HEK293T (cell line): ENCODE data around the gene SPATA13.
A peak's percentile ranks its signal among the peaks of the same experiment; 100 is the strongest.

Source experiments
- CTCF ChIA-PET: fragments of 350-600 bp; formaldehyde crosslinking; extraction: SDS; loops from one replicate; lab custom pipeline; 2021; ENCODE audit warnings: antibody characterized with exemption, inconsistent platforms; lab: Yijun Ruan, JAX
- POLR2A ChIA-PET: fragments of 350-600 bp; formaldehyde crosslinking; extraction: SDS; loops from one replicate; lab custom pipeline; 2020; ENCODE audit warnings: antibody characterized with exemption, inconsistent platforms; lab: Yijun Ruan, JAX
- DNase-seq: peaks from one replicate; pipeline ENCODE4 v3.0.0; 2012; ENCODE audit warnings: mixed read lengths; ENCODE audit errors: extremely low spot score
- ARNT ChIP-seq: fragments of 450-650 bp; IDR thresholded peaks from 2 replicates; pipeline ENCODE4 v1.6.1; 2017; ENCODE audit warnings: mild to moderate bottlenecking
- BHLHE40 ChIP-seq: fragments of 450-650 bp; IDR thresholded peaks from 2 replicates; pipeline ENCODE4 v1.6.1; 2016; ENCODE audit warnings: mild to moderate bottlenecking, moderate library complexity, borderline replicate concordance
- CTBP1 ChIP-seq: fragments of 450-650 bp; IDR thresholded peaks from 2 replicates; pipeline ENCODE4 v1.6.1; 2016; ENCODE audit warnings: borderline replicate concordance
- ELF4 ChIP-seq: fragments of 450-650 bp; IDR thresholded peaks from 2 replicates; pipeline ENCODE4 v1.6.1; 2017; ENCODE audit warnings: antibody characterized with exemption
- FOXA1 ChIP-seq: fragments of 450-650 bp; IDR thresholded peaks from 2 replicates; pipeline ENCODE4 v1.6.1; 2016; ENCODE audit warnings: mild to moderate bottlenecking
- FOXK2 ChIP-seq: fragments of 450-650 bp; IDR thresholded peaks from 2 replicates; pipeline ENCODE4 v1.6.1; 2016; ENCODE audit warnings: mild to moderate bottlenecking
- FOXM1 ChIP-seq: fragments of 450-650 bp; IDR thresholded peaks from 2 replicates; pipeline ENCODE4 v1.6.1; 2017; ENCODE audit warnings: mild to moderate bottlenecking, borderline replicate concordance
- HDGF ChIP-seq: fragments of 450-650 bp; IDR thresholded peaks from 2 replicates; pipeline ENCODE4 v1.6.1; 2017; ENCODE audit warnings: antibody characterized with exemption, borderline replicate concordance
- L3MBTL2 ChIP-seq: fragments of 450-650 bp; conservative IDR thresholded peaks from 2 replicates; pipeline ENCODE4 v1.6.1; 2016; ENCODE audit warnings: mild to moderate bottlenecking
- LEF1 ChIP-seq: fragments of 450-650 bp; IDR thresholded peaks from 2 replicates; pipeline ENCODE4 v1.6.1; 2017; ENCODE audit warnings: mild to moderate bottlenecking, borderline replicate concordance
- NFRKB ChIP-seq: fragments of 450-650 bp; IDR thresholded peaks from 2 replicates; pipeline ENCODE4 v1.6.1; 2016; ENCODE audit warnings: mild to moderate bottlenecking, moderate library complexity
- SP1 ChIP-seq: fragments of 450-650 bp; IDR thresholded peaks from 2 replicates; pipeline ENCODE4 v1.6.1; 2017
- SUZ12 ChIP-seq: fragments of 450-650 bp; IDR thresholded peaks from 2 replicates; pipeline ENCODE4 v1.6.1; 2016; ENCODE audit warnings: mild to moderate bottlenecking
- TARDBP ChIP-seq: fragments of 450-650 bp; IDR thresholded peaks from 2 replicates; pipeline ENCODE4 v1.6.1; 2016
- ZNF384 ChIP-seq: fragments of 450-650 bp; IDR thresholded peaks from 2 replicates; pipeline ENCODE4 v1.6.1; 2016
- TF ChIP-seq, protein P1 (sequence below): fragments of 450-650 bp; IDR thresholded peaks from 2 replicates; pipeline ENCODE4 v1.6.1; 2016

The SPATA13 gene

DNA sequence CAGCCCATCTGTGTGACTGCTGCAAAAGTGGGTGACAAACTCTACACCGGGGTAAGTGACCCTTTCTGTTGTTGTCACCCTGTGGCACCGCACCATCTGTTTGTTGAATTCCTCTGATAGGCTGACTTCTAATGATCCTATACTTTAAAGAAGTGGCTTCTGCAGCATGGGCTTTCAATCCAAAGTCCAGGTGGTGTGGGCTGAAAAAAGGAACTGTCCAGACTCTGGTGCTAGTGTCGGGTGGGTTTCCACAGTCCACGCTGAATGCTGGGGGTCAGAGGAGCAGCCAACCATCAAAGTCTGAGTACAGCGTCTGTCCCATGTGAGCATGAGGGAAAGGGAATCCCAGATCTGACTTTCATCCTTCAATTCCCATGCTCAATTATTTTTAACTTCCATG lies 31.6 kb upstream of the SPATA13 start:
- TF ChIP-seq FOXM1 (no peak), TARDBP (no peak), CTBP1 (no peak), SUZ12 (no peak), LEF1 (no peak), L3MBTL2 (no peak), ARNT (no peak), ZNF384 (no peak), FOXA1 (no peak), HDGF (no peak), ELF4 (no peak), FOXK2 (no peak), BHLHE40 (no peak), SP1 (no peak), NFRKB (no peak)
- TF ChIP-seq, protein P1, sequence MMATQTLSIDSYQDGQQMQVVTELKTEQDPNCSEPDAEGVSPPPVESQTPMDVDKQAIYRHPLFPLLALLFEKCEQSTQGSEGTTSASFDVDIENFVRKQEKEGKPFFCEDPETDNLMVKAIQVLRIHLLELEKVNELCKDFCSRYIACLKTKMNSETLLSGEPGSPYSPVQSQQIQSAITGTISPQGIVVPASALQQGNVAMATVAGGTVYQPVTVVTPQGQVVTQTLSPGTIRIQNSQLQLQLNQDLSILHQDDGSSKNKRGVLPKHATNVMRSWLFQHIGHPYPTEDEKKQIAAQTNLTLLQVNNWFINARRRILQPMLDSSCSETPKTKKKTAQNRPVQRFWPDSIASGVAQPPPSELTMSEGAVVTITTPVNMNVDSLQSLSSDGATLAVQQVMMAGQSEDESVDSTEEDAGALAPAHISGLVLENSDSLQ = no peak
- POLR2A ChIA-PET = no interaction called here
- no peak for DNase-seq
- CTCF ChIA-PET = no interaction called here

DNA sequence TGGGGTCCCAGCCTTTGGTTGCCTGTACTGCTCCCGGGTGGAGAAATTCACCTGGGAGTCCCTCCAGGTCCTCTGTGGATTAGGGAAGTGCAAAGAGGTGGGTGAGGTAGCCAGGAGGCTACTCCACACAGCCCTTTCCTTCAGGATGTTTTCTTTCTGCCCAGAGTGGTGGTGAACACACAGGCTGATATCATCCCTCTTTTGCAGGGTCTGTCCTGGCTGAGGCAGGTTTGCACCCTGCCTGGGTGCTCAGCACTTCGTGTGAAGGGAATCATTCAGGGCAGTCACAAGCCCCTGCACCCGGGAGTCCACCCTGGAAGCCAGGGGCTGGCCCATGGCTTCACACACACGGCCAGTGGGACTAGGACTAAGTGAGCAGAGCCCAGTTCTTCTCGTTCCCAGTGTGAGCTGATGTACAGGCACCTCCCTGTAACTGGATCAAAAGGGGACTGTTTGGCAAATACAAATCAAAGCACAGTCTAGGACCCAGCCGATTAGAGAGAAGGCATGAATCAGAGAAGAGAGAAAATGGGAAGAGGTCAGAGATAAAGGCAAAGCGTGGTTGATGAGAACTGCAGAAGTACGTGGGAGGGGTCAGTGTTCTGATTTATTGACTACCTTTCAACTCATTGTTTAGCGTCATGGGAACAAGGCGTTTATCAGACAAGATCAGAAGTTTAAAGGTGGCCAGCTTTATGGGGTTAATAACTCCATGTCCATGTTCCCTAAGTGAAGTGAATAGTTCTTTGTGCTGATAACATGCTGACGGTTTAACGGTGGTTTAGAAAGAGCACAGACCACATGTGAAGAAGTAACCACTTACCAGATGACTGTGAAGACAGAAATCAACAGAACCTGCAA lies 30.4 kb upstream of the SPATA13 start:
- CTCF ChIA-PET = no interaction called here
- DNase-seq = no peak

DNA sequence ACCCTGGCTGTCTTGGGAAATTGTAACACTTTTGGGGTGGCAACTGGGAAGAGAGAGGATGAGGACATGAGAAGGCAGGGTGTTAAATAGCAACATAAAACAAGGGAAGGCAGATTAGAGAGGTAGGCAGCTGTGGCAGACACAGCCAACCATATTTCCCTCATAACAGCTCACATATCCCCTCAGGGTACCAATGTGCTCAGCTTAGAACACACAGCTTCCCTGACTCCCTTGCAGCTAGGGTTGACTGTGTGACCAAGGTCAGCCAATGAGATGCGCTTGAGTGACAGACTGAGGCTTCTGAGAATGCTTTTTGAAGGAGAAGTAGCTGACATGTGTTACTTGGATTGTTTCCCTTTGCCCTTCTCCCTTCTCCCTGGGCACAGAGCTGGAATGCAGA lies 28.8 kb upstream of the SPATA13 start:
- no peak for DNase-seq
- POLR2A ChIA-PET = no interaction called here
- TF ChIP-seq BHLHE40 = no peak
- TF ChIP-seq L3MBTL2 = no peak
- no peak for TF ChIP-seq TARDBP
- CTCF ChIA-PET = no interaction called here

More for the DNA sequence above, 30.4 kb upstream of the SPATA13 start:
- POLR2A ChIA-PET = no interaction called here
- TF ChIP-seq LEF1 (no peak), CTBP1 (no peak), FOXA1 (no peak)
- TF ChIP-seq, protein P1 = peak; percentile 12; the same call in 1 of the 2 replicates

DNA sequence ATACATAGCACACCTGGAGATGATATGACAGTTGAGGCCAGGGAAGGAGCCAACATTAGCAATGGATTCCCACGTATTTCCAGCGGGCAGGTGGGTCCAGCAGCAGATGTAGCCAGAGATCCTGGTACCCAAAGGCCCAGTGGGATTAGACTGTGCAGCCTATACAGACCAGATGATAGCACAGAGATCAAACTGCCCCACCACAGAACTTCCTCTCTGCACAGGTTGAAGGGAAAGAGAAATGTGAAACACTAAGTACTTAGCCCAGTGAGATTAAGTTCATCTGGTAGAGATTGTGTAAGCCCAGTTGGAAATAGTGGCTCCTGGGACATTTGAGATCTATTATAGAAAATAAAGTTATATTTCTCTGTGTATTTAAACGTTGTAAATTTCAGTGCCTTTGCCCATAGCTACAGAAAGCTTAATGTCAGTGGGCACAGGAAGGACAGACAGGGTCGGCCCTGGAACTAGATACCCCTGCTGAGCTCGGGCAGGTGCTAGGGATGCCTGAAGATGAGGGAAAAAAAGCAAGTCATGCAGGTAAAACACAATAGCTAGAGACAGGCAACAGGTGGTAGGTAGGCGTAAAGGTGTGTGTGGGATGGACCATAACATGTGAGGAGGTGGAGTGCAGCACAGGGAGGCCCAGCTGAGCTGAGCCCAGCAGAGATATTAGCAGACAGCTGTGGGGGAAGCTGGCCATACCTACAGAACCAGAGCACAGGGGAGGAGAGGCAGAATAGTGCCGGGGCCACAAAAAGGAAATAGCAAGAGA lies 27.3 kb upstream of the SPATA13 start:
- no peak for DNase-seq
- ChIA-PET POLR2A (no interaction called here), CTCF (no interaction called here)
- no peak for TF ChIP-seq HDGF
- no peak for TF ChIP-seq FOXM1
- TF ChIP-seq ELF4 = no peak
- no peak for TF ChIP-seq CTBP1
- no peak for TF ChIP-seq NFRKB
- TF ChIP-seq, protein P1 = no peak
- TF ChIP-seq FOXA1 = no peak
- no peak for TF ChIP-seq BHLHE40
- TF ChIP-seq FOXK2 = no peak
- no peak for TF ChIP-seq ZNF384
- TF ChIP-seq L3MBTL2 = no peak
- no peak for TF ChIP-seq SUZ12
- no peak for TF ChIP-seq SP1
- TF ChIP-seq ARNT = no peak
- no peak for TF ChIP-seq TARDBP
- no peak for TF ChIP-seq LEF1

DNA sequence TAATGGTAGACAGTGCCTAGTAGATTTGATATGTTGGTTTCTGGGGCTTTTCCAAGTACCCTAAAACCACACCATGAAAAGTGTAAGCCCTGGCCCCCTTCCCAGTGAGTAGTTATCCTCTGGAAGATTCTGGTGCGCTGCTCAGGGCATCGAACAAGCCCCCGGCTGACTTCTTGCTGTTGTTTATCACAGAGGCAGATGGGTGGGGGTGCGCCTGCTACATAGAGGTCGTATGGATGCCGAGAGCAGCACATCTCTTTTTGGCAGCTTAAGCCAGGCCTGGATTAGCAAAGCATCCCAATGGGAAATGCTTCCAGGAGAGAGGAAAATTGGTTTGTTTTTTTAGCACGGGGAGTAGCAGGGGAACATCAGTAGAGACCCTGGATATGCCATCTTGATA lies 26.3 kb upstream of the SPATA13 start:
- POLR2A ChIA-PET = no interaction called here
- DNase-seq = no peak
- CTCF ChIA-PET = no interaction called here
- TF ChIP-seq, protein P1 = no peak

DNA sequence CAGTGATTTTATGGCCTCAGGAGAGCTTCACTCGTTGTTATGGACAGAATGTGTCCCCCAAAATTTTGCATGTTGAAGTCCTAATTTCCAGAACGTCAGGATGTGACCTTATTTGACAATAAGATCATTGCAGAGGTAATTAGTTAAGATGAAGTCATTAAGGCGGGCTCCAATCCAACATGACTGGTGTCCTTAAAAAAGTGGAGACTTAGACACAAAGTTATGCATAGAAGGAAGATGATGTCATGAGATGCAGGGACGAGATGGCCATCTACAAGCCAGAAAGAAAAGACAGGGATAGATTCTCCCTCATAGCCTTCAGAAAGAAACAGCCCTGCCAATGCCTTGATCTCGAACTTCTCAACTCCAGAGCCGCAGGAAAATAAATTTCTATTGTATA lies 25.8 kb upstream of the SPATA13 start:
- DNase-seq = no peak
- ChIA-PET CTCF (no interaction called here), POLR2A (no interaction called here)
- TF ChIP-seq ZNF384 (no peak), CTBP1 (no peak), FOXM1 (no peak)
